B cell (primary cell): ENCODE measurements around the gene SMIM35.

Source experiments
- EZH2 ChIP-seq: IDR thresholded peaks from 2 replicates; pipeline ENCODE4 v1.6.1; 2012; ENCODE audit warnings: borderline replicate concordance, low read depth, mild to moderate bottlenecking, moderate library complexity, low read length; ENCODE audit not compliant: insufficient read depth, poor library complexity, severe bottlenecking
- TF ChIP-seq, protein P1 (sequence below): fragments of 200-600 bp; IDR thresholded peaks from one replicate; pipeline ENCODE4 v1.8.0; 2022; ENCODE audit warnings: antibody characterized with exemption, mild to moderate bottlenecking

DNA sequence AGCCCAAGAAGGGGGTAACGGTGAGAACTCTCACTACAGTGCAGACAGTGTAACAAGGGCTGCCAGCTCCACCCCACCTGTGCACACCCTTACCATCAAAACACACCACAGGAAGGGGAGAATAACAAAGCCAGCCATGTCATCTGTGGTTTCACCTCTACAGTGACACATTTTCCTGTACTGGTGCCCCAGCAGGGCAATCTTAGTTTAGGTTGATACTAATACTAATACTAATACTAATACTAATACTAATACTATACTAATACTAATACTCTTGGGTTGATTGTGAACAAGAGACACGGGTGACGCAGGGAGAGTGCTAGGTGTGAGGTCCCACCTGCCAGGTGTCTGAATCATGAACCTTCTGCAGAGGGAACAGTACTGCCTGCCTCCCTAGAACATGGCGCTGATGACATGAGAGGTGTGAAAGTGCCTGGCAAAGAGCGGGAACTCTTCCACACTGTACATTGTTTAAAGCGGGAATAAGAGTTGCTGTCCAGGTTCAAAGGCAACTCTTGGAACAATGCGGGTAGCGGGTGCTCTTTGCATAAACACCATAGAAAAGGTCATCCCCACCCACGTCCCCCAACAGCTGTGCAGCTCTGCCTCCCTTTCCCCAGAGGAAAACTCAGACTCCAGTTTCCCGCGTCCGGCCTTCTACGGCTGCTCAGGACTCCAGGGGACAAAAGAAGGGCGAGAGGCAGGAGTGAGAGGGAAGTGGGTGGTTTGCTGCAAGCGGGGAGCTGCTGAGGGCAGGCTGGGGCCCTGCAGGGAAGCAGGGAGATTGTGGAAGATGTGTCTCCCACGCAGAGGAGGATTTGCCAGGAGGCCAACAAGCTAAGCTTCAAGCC is 34.9 kb downstream of the SMIM35 start:
- TF ChIP-seq, protein P1, sequence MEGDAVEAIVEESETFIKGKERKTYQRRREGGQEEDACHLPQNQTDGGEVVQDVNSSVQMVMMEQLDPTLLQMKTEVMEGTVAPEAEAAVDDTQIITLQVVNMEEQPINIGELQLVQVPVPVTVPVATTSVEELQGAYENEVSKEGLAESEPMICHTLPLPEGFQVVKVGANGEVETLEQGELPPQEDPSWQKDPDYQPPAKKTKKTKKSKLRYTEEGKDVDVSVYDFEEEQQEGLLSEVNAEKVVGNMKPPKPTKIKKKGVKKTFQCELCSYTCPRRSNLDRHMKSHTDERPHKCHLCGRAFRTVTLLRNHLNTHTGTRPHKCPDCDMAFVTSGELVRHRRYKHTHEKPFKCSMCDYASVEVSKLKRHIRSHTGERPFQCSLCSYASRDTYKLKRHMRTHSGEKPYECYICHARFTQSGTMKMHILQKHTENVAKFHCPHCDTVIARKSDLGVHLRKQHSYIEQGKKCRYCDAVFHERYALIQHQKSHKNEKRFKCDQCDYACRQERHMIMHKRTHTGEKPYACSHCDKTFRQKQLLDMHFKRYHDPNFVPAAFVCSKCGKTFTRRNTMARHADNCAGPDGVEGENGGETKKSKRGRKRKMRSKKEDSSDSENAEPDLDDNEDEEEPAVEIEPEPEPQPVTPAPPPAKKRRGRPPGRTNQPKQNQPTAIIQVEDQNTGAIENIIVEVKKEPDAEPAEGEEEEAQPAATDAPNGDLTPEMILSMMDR: no peak
- TF ChIP-seq EZH2: no peak
